HG02678 (cell line): Measurements from ENCODE around the gene UNC79.

Experiments used
- ATAC-seq: cut with Tn5 transposase; IDR thresholded peaks from one replicate; pipeline ENCODE4 v1.9.1; 2021; ENCODE audit warnings: mild to moderate bottlenecking, moderate library complexity; ENCODE audit not compliant: unreplicated experiment

The UNC79 gene

GRCh38 chr14:93723001-93723400 lies 292.3 kb downstream of the UNC79 start:
- no peak for ATAC-seq

- no peak for ATAC-seq
These were observed 294.4 kb downstream of the UNC79 start for GRCh38 chr14:93725002-93725582.

- no peak for ATAC-seq
These were observed 295.3 kb downstream of the UNC79 start for GRCh38 chr14:93725993-93726392.

- no peak for ATAC-seq
These were observed 296.5 kb downstream of the UNC79 start for GRCh38 chr14:93727039-93727740.

DNA sequence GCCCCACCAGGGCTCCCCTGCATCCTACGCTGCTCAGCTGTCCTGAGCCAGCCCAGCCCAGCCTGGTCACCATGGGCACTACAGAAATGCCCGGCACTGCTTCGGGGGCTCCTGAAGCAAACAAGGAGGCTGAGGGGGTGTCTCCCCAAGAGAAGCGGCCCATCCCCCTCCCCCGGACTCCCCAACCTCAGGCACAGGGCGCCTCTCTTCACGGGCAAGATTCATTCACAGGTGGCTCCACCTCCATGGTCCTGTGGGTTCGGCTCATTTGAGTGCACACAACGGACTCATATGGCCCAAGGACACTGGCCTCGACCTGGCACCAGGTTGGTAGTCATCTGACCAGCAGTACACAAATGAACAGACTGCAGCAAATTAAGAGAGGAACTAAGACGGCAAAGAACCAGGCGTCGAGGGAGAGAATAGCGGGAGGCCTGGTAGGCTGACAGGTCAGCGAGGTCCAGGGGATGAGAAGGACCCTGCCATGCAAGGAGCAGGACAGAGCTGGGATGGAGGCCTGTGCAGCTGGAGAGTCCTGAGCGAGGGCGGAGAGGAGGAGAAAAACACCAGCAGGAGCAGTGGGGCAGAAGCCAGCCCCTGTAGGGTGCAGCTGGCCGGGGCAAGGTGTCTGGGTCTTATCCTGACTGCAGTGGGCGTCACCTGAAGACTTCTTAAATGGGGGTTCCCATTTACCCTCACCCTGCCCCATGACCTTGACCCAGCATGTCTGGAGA lies 297.3 kb downstream of the UNC79 start:
- no peak for ATAC-seq

- ATAC-seq, result no peak
These were observed 297.9 kb downstream of the UNC79 start for GRCh38 chr14:93728651-93729016.

DNA sequence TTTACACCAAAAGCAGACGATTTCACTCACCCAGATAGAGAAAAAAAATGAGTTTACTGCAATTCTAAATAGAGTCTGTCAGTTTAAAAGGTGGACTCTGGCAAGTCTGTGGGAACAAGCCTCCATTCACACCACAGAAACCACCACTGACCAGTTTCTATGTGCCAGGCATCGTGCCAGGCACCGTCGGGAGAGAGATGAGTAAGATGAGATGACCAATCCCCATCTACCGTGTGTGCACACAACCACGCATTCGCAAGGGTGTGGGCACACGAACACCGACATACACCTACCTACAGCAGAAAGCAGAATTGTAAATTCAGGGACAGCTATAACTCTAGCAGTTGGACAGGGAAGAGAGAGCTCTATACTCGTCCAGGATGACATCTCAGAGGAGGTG lies 299.3 kb downstream of the UNC79 start:
- ATAC-seq, result no peak

- ATAC-seq, result no peak
These were observed 301.0 kb downstream of the UNC79 start for GRCh38 chr14:93731753-93732152.

DNA sequence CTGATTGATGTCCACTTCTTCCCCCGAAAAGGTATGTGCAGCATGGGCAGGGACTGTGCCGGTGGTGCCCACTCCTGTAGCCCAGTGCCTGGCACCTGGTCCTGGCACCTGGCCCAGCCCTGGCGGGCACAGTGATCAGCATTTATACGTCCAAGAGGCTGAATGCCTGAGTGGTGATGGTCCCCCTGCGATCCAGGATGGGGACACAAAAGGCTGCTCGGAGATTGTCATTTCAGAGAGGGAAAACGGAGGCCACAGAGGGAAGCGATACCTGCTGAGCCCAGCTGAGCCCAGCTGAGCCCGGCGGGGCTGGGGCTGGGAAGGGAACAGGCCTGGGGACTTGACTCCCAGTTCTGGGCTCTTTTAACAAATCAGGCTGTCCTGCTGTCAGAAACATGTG lies 301.8 kb downstream of the UNC79 start:
- ATAC-seq, result no peak

DNA sequence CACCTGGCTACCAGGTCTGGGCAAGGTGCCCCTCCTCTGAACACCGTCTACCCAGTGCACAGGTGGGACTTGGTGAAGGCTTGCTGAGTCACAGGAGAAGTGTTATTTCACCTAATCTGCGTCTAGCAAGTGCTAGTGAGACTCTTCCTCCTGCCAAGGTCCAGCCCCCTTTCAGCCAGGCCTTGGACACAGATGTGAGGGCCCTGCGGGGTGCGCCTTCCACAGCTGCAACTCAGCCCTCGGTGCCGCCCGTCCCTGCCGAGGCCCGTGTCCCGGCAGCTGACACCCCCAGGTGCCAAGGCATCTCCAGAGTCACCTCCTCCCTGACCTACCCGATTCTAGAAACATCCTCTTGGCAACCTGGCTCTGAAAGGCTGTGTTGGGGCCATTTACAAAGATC lies 302.5 kb downstream of the UNC79 start:
- ATAC-seq, result no peak

- ATAC-seq, result no peak
These were observed 302.9 kb downstream of the UNC79 start for GRCh38 chr14:93733631-93734030.

GRCh38 chr14:93734086-93734822 lies 303.5 kb downstream of the UNC79 start:
- no peak for ATAC-seq

DNA sequence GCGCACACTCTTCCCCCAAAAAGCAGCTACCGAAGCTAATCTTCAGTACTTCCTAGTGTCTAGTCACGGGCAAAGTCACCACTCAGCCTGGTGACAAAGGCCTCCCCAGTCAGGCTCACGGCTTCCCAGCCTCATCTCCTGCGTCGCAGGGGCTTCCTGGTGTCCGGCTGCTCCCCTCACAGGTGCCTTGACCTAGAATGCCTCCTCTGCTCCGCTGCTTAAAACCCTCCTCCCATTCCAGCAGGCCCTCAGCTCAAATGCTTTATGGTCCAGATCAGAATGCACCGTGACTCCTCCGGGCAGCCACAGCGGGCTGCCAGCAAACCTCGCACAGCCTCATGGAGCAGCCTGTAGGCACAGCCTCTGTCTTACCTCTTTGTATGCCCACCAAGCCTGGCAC lies 304.5 kb downstream of the UNC79 start:
- ATAC-seq, result no peak

- ATAC-seq, result no peak
These were observed 305.8 kb downstream of the UNC79 start for GRCh38 chr14:93736378-93737014.

DNA sequence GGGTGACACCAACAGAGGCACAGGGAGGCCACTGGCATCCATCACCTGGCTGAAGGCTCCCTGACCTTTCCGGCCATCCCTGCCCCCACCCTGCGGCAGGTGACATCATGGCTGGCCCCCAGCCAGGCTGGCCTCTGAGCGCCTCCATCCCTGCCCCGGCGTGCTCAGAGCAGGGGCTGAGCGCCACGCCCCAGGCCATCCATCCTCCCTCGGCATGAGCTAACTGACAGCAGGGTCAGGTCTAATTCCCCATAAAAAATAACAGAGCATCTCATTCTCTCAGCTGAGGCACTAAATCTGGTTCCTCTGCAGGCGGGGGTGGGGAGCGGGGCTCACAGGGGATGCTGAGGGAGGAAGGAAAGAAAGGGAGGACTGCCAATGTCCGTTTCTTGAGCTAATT lies 306.9 kb downstream of the UNC79 start:
- ATAC-seq, result no peak

DNA sequence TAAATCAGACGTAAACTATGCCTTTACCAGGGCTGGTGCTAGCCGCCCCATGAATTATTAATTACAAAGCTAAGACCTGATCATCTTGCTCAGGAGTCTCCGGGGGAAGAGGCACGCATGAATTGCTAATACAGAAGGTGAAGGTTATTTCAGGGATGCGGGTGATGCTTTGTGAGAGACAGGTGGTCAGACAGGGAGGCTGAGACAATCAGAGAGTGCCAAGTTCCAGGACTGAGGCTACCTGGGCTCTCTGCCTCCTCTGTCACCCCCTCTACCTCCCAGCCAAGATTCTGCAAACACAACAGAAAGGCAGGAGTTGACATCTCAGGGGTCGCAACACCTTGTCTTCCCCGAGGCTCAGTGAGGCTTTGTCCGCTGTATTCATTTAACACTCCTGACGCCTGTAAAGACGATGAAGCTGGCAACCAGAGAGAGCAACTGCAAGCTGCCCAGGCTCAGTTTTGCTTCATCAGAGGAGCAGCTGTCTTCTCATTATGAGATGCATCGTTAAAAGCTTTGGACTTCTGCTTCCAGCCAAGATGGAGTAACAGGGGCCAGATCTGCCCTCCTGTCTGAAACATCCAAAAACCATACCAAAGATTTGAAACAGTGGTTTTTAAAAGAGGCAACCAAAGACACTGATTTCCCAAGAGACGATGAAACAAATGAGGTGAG lies 311.0 kb downstream of the UNC79 start:
- ATAC-seq, result no peak

DNA sequence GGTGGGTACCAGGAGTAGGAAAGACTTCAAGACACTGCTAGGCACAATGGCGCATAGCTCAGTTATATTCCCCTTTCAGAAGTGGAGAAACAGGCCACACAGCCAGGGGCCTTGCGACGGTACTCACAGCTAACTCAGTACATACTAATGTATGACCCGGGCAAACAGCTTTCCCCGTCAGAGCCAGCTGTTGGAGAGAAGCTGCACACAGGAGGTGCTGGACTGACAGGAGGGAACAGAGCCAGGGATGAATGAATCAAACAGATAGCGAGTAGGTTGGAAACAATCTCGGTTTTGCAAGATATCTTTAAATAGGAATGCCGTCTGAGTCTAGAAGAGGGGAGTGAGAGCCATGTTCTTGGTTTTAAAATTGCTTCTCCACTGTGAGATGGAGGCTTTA lies 312.0 kb downstream of the UNC79 start:
- no peak for ATAC-seq

GRCh38 chr14:93743270-93744060 lies 312.7 kb downstream of the UNC79 start:
- no peak for ATAC-seq

GRCh38 chr14:93744176-93744575 lies 313.4 kb downstream of the UNC79 start:
- no peak for ATAC-seq

DNA sequence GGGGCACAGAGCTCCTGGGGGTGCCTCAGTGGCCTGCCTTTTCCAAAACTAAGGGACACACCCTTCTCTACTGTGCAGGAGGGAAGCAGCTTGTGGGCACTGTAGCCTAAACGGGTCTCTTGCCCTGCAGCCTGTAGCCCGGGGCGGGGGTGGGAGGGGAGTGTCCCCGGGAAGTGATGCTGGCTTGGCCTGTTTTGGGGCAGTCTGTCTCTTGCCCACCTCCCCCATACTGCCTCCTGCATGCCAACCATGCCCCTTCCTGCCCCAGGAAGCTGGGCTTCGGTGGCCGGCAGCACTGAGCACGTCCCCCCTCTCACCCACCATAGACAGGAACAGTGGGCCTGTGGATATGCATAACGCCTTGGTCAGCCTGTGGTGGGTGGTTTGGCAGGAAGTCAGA lies 314.1 kb downstream of the UNC79 start:
- no peak for ATAC-seq
